GM19452 (cell line): ENCODE measurements around the gene PCDHGA1.
A peak's percentile ranks its signal among the peaks of the same experiment; 100 is the strongest.

Experiments used
- ATAC-seq: cut with Tn5 transposase; IDR thresholded peaks from one replicate; pipeline ENCODE4 v1.9.1; 2021; ENCODE audit not compliant: unreplicated experiment

PCDHGA1 gene

DNA sequence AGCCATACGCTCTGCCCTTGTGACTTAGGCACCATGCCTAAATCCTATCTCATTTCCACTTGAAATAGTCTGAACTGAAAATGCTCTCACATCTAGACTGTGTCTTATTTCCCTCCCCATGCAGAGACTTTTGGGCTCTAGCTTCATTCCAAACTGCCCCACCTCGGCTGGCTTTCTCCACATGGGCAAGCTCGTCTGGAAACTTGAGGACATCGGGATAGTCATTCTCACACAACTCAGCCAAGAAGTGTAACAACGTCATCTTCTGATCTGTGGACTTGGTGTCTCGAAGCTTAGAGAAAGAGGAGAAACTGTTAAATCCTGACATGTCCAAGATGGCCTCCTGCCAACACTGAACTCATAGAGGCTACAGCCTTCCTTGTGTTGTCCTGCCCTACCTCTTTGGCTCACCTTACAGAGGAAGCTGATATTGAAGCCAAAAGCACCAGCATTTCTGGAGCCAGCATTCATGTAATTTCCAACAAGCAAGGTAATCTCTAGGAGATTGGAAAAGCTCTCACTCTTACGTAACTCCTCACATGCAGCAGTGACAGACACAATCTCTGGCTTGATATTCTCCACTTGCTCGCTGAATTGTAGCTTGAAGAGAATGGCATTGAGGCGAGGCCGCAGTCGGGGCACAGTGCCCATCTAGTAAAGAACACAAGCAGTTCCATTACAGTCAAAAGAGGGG is 198.1 kb downstream of the PCDHGA1 start:
- ATAC-seq: no peak

DNA sequence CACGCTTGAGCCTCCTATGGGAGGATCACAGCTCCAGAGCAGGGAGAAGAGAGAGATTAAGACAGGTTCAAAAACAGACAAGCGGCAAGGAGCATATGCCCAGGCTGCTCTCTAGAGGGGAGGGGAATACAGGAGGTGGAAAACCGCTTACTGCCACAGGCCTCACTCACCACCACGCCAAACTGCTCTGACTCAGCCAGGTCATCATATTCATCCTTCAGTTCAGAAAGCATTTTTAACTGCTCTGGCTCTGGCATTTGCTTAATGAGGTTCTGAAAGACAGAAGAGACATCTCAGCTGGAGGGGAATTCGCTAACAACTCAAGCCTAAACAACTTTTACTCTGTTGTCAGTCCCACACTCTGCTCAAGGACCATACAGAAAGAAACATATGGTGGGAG is 198.7 kb downstream of the PCDHGA1 start:
- ATAC-seq: no peak

DNA sequence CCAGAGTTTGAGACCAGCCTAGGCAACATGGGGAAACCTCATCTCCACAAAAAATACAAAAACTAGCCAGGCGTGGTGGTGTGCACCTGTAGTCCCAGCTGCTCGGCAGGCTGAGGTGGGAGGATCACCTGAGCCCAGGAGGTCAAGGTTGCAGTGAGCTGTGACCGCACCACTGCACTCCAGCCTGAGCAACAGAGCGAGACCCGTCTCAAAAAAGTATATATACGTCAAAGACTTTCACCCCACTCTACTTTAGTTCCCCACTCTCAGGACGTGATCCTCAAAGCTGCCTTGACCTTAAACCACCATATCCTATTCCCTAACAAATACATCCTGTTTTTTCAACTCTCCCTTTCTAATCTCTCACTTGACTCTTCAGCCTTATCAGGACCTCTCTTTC is 199.6 kb downstream of the PCDHGA1 start:
- peak; percentile 52 for ATAC-seq

DNA sequence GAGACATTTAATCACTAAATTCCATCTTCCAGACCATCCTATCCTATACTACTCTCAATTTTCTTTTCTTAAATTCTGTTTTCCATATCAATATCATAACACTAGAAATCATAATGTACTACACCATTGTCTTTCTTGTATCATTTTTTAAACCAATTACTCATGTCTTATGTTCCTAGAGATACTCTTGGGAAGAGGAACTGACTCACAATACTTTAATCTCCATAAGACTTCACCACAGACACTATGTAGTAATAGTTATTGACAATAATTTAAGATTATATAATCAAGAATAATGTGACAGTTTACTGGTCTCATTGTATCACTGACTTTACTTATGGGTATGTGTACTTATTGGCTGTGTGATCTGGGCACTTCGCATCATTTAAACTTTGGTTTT is 202.4 kb downstream of the PCDHGA1 start:
- no peak for ATAC-seq

DNA sequence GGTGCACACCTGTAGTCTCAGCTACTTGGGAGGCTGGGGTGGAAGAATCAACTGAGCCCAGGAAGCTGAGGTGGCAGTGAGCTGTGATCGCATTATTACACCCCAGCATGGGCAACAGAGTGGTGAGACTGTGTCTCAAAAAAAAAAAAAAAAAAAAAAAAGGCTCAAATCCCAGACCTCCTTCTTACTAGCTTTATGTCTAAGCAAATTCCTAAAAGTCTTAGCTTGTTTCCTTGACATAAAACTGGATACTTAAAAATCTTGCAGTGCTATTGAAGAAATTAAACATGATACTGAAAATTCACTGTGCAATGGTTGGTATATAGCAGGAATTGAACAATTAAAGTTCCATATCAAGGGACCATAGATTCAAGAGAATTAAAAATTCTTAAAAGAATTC is 203.6 kb downstream of the PCDHGA1 start:
- ATAC-seq: no peak

DNA sequence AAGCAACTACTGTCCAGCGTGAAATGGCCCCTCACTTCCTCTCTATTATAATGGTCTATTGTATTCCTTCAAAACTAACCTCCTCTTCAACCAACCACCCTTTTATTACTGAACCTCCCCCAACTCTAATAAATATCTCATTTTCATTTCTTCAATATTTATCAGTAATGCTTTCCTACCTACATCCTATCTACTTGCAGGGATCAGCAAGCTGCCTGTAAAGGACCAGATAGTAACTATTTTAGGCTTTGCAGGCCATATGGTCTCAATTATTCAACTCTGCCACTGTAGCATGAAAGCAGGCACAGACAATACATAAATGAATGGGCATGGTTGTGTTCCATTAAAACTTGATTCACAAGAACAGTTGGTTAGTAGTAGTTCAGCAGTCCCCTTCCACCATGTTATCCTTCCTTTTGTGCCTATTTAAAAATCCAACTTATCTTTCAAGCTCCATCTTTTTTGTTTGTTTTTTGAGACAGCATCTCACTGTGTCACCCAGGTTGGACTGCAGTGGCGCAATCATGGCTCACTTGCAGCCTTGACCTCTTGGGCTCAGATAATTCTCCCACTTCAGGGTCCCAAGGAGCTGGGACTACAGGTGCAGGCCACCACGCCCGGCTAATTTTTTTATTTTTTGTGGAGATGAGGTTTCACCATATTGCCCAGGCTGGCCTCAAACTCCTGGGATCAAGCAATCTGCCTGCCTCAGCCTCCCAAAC is 204.3 kb downstream of the PCDHGA1 start:
- no peak for ATAC-seq

DNA sequence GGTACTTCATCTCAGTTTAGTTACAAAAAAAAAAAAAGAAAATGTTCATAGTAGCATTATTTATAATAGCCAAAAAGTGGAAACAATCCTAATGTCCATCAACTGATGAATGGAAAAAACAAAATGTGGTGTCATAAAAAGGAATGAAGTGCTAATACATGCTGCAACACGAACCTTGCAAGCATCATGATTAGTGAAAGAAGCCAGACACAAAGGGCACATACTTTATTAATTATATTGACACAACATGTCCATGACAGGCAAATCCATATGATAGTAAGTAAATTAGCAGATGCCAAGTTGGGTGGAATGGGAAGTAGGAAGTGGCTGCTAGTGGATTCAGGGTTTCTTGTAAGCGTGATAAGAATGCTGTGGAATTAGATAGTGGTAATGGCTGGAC is 212.7 kb downstream of the PCDHGA1 start:
- no peak for ATAC-seq

DNA sequence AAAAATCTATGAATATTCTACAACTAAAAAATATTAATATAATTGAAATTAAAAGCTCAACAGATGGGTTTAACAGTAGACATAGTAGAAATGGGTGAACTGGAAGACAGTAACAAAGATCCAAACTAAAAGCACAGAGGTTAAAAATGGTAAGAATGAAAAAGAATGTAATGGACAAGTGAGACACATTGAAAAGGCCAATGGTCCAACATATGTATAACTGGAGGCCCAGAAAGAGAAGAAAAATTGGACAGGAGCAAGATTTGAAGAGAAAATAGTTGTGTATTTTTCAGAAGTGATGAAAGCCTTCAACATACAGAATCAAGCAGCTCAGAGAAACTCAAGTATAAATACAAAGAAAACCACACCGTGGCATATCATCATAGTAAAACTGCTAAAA is 217.2 kb downstream of the PCDHGA1 start:
- no peak for ATAC-seq

DNA sequence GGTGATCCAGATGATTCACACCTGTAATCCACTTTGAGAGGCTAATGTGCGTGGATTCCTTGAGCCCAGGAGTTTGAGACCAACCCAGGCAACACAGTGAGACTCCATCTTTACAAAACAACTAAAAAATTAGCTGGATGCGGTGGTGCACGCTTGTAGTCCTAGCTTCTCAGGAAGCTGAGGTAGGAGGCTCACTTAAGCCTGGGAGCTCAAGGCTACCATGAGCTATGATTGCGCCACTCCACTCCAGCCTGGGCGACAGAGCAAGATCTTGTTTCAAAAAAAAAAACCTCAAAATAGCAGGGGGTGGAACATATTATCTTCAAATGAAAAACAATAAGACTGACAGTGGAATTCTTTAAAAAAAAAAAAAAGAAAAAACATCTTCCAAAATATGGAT is 217.6 kb downstream of the PCDHGA1 start:
- ATAC-seq: no peak

DNA sequence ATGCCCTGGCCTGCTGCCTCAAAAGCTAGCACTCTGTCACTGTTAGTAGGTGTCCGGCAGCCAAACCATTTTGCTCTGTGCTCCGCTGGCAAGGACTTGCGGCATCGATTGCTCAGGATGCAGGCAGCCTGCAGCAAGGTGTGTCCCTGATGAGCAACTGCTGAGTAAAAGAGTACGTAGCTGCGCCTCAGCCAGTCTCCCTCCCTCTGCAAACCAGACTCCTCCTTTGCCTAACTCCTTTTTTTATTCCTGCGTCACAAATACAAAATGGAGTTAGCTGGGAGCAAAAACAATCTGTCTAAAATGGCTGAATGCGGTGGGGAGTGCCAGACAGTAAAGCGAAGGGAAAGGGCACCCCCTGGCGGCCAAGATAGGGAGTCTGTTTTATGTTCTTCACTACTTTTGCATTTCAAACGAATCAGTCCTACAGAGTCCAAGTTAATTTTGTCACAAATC is 227.4 kb downstream of the PCDHGA1 start:
- ATAC-seq: peak; percentile 83

DNA sequence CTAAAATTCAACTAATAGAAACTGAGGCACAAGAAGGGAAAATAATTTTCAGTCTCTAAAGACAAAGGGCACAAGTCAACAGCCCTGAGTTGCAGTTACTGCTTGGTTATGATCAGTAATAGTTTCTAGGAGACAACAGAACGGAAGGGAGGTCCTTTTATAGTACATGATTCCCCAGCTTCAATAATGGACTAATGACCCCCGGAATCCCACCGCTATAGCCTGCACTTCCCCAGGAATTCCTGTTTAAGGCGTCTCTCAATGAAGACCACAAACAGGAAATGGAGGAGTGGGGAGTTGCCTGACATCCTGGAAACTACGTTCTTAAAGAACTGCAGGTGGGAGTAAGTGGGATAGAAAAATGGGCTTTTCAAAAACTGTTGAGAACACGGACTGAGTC is 227.8 kb downstream of the PCDHGA1 start:
- peak; percentile 17 for ATAC-seq

DNA sequence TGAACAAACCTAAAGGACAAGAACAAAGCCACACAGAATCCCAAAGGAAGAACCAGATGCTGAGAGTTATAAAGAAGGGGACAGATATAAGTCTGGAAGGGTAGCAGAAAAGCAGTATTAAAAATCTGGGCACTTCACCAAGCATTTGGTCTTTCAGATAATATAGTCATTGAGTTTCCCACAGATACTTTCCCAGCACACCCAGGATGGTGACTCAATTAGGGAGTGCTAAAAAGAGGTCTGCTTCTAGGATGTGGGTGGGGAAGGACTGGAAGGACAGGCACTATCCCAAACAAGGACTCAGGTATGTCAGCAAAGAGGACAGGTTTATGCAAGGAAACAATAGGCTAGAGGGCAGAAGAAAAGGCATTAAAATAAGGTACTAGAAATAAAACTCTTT is 229.1 kb downstream of the PCDHGA1 start:
- ATAC-seq: no peak

DNA sequence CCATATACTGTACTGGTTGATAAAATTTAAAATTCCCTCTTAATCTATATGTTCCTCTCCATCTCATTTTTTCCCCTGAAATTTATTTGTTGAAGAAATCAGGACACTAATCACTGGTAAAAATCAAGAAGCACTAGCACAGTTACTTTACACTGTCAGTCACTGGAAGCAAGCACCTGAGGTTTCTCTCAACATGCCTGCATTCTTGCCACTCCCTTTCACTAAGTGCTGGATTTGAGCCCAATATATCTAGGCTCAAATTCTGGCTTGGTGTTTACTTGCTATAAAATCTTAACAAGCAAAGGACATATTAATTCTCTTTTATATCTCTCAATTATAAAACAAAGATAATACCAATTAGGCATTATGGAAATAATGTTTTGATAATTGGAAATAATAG is 229.8 kb downstream of the PCDHGA1 start:
- ATAC-seq: no peak

DNA sequence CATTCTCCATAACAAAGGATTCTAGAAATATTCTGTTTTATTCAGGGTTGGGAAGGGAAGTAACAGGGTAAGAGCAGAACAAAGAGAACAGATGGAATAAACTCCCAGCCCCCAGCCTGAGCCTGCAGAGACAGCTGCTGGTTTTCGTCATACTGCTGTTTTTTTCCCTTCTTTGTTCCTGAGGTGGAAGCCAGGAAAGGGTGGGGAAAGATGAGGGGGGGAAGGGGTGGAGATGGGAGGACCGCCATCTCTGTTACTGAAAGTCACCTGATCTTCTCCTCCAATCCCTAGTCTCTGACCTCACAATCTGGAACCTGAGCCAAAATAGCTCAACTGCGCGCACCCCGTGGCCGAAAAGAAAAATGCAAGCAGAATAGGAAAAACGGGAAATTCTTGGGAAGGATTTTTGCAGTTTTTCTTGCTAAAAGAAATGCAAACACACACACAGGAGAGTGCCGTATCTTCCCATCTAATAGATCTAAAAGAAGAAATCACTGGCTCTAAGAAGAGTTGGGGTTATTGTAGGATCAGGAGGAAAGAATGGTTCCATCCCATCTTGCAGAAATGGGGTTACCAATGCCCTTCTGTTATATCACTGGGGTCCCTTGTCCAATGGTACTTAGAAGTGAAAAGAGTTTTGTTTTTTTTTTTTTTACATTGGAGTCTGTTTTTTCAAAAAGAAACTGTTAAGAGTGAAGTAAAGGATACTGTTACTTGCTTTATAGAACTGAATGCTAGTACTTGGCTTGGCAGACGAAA is 230.6 kb downstream of the PCDHGA1 start:
- no peak for ATAC-seq
